Testis (tissue), 2 donors: ENCODE measurements around the gene LTBR.

Experiments used
- CTCF ChIP-seq, 3 experiments: fragments of 450-650 bp in 2 of 3; fragments of 200-600 bp in 1 of 3; sonication (generic) in 1 of 3; IDR thresholded peaks; one replicate each; pipeline ENCODE4 v1.5.1; 2016 to 2019; ENCODE audit warnings: antibody characterized with exemption in 3 of 3, mild to moderate bottlenecking in 2 of 3, moderate library complexity in 1 of 3
- POLR2A ChIP-seq: fragments of 450-650 bp; IDR thresholded peaks from one replicate; pipeline ENCODE4 v1.6.1; 2017; ENCODE audit warnings: antibody characterized with exemption, mild to moderate bottlenecking, moderate library complexity

GRCh38 chr12:6404390-6404789 is 20.4 kb downstream of the LTBR start:
- TF ChIP-seq CTCF (IDR thresholded peaks at IDR 0.05) = no peak
- no peak for TF ChIP-seq POLR2A
